ENCODE data around the gene SPECC1.
"Not testable (repeated sequence)": the region's sequence is repeated elsewhere in the genome, so short reads cannot be mapped to it uniquely, and the experiment has no call there.

The SPECC1 gene

DNA sequence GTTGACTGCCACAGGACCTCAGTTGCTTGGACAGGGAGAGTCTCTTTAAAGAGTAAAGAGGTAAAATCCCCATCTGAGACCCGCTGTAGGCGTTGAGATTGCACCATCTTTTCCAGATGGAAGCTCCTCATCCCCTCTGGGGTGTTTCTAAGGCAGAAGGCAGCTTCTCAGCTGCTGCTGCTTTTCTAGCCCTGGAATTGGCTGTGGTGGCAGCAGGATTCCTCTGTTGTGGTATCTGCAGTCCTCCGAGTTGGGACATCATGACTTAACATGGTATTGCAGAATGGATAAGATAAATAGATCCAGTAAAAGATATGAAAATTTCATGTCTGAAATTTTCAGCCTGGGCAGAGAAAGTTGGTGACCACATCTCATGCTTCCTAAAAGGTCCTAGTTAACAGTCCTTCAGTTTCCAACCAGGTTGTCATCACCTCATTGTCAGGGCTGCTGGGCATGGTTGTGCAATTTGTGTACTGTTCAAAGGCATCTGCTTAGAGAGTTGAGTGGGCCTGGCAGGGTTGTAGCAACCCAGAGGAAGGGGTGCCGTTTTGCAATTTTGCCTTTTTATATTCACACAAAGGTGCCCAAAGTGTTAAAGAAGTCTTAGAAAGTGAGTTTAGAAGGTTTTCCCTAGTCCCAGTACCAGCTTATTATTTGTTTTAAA is 150.4 kb downstream of the SPECC1 start:
- no peak for DNase-seq (ENCODE audit: low read depth)
- H3K4me3 ChIP-seq (replicated peaks; ENCODE audit: low read depth, low read length): no peak overlapping the region
- TF ChIP-seq, protein P1, sequence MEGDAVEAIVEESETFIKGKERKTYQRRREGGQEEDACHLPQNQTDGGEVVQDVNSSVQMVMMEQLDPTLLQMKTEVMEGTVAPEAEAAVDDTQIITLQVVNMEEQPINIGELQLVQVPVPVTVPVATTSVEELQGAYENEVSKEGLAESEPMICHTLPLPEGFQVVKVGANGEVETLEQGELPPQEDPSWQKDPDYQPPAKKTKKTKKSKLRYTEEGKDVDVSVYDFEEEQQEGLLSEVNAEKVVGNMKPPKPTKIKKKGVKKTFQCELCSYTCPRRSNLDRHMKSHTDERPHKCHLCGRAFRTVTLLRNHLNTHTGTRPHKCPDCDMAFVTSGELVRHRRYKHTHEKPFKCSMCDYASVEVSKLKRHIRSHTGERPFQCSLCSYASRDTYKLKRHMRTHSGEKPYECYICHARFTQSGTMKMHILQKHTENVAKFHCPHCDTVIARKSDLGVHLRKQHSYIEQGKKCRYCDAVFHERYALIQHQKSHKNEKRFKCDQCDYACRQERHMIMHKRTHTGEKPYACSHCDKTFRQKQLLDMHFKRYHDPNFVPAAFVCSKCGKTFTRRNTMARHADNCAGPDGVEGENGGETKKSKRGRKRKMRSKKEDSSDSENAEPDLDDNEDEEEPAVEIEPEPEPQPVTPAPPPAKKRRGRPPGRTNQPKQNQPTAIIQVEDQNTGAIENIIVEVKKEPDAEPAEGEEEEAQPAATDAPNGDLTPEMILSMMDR (IDR thresholded peaks at IDR 0.05; ENCODE audit: low read length, missing control alignments): no peak

DNA sequence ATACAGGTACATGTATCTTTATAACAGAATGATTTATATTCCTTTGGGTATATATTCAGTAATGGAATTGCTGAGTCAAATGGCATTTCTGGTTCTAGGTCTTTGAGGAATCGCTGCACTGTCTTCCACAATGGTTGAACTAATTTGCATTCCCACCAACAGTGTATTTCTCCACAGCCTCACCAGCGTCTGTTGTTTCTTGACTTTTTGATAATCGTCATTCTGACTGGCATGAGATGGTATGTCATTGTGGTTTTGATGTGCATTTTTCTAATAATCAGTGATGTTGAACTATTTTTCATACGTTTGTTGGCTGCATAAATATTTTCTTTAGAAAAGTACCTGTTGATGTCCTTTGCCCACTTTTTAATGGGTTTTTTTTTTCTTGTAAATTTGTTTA is 156.4 kb downstream of the SPECC1 start:
- DNase-seq (ENCODE audit: low read depth); H3K4me3 ChIP-seq (replicated peaks; ENCODE audit: low read depth, low read length): not testable (repeated sequence)

- TF ChIP-seq, protein P1 (IDR thresholded peaks at IDR 0.05; ENCODE audit: low read length, missing control alignments): no peak
- DNase-seq (ENCODE audit: low read depth): no peak
- H3K4me3 ChIP-seq (replicated peaks; ENCODE audit: low read depth, low read length): no peak overlapping the region
These were observed 160.9 kb downstream of the SPECC1 start for GRCh38 chr17:20170085-20170484.

DNA sequence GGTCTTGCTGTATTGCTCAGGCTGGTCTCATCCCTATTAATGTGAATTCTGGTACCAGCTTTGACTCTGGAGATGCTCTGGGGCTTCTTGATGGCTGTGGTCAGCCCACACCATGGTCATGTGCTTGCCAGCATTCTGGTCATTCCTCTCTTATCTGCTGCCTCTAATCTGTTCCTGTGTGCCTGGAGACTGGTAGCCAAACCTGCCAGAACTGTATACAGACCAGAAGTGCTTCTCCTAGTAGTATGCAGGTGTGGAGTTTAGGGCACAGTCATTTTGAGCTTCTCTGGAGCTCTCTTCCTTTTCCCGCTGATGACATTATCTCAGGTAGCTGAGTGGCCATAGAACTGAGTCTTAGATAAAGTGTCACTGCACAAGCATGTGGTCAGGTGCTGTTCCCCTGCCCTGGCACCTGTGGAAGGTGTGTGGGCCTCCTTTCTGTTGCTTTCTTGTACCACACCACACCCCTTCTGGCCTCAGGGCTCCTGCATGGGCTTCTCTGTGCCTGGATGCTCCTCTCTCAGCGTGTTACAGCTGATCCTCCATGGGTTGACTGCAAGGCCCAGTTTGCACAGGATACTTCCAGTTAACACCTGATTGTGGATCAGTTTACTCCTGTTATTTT is 162.7 kb downstream of the SPECC1 start:
- H3K4me3 ChIP-seq (replicated peaks; ENCODE audit: low read depth, low read length): no peak overlapping the region
- TF ChIP-seq, protein P1 (IDR thresholded peaks at IDR 0.05; ENCODE audit: low read length, missing control alignments): no peak
- DNase-seq (ENCODE audit: low read depth): peak; percentile 20

- DNase-seq (ENCODE audit: low read depth): no peak
- no peak overlapping the region for H3K4me3 ChIP-seq (replicated peaks; ENCODE audit: low read depth, low read length)
- TF ChIP-seq, protein P1 (IDR thresholded peaks at IDR 0.05; ENCODE audit: low read length, missing control alignments): no peak
These were observed 163.2 kb downstream of the SPECC1 start for GRCh38 chr17:20172376-20172775.

- TF ChIP-seq, protein P1 (IDR thresholded peaks at IDR 0.05; ENCODE audit: low read length, missing control alignments): no peak
- peak; percentile 28 for DNase-seq (ENCODE audit: low read depth)
- H3K4me3 ChIP-seq (replicated peaks; ENCODE audit: low read depth, low read length): no peak overlapping the region
These were observed 163.9 kb downstream of the SPECC1 start for GRCh38 chr17:20173091-20173490.

- TF ChIP-seq, protein P1 (IDR thresholded peaks at IDR 0.05; ENCODE audit: low read length, missing control alignments): no peak
- no peak overlapping the region for H3K4me3 ChIP-seq (replicated peaks; ENCODE audit: low read depth, low read length)
- peak; percentile 24 for DNase-seq (ENCODE audit: low read depth)
These were observed 165.6 kb downstream of the SPECC1 start for GRCh38 chr17:20174588-20175265.

Measured in fibroblast of pulmonary artery (primary cell).